ENCODE data around the gene PHTF1. TPM values are rescaled to one million over a fixed set of nuclear protein-coding genes. Genes with fewer than 3 reads are reported as not detected.

PHTF1 gene
- polyA plus RNA-seq, 1 donor (not counting 4 experiments of a cell fraction or from before 2014, with no cell fraction given), result 6.8 TPM

DNA sequence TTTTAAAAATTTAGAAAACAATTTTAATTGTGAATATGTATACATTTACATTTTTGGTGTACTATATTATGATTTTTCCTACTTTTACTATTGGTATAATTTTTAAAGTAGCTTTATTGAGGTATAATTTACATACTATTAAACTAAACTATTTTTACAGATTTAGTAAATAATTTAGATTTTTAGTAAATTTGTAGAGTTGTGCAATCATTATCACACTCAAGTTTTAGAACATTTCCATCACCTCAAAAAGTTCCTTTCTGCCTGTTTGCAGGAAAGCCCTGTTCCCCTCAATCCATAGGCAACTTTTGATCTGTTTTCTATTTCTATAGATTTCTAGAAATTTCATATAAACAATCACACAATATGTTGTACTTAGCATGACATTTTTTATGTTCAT lies 8.2 kb downstream of the PHTF1 start:
- H3K9me1 ChIP-seq (ENCODE audit: control insufficient read depth, extremely low read depth, insufficient read depth, low read length), result no peaks in the 10 kb centered on the region
- H3K4me2 ChIP-seq (ENCODE audit: control insufficient read depth, extremely low read depth, insufficient read depth, low read depth, low read length), result no peak overlapping the region
- dilution Hi-C loops (cut with MboI; ENCODE audit: extremely low pct_ligation_motif_present, low sequenced_read_pairs), result no loop called here
- H3K4me3 ChIP-seq (ENCODE audit: control insufficient read depth in 2 of 3, extremely low read depth in 1 of 3, insufficient read depth in 2 of 3, low read depth in 1 of 3, low read length in 3 of 3), result no peak overlapping the region
- no peaks in the 10 kb centered on the region for H3K36me3 ChIP-seq (ENCODE audit: control insufficient read depth in 2 of 2, extremely low read depth in 1 of 2, insufficient read depth in 2 of 2, low read length in 2 of 2)
- peaks cover 7% of the 10 kb centered on the region for H3K4me1 ChIP-seq (ENCODE audit: control insufficient read depth, extremely low read depth, insufficient read depth, low read length)
- no peaks in the 10 kb centered on the region for H3K27me3 ChIP-seq (ENCODE audit: control insufficient read depth, extremely low read depth, insufficient read depth, low read length)
- H3K27ac ChIP-seq (ENCODE audit: control insufficient read depth, insufficient read depth, low read length), result no peak overlapping the region
- no peaks in the 10 kb centered on the region for H3K79me2 ChIP-seq (ENCODE audit: control insufficient read depth, insufficient read depth, low read length)
- no peak overlapping the region for H3K9ac ChIP-seq (ENCODE audit: control insufficient read depth, extremely low read depth, insufficient read depth, low read length)
- H3K9me3 ChIP-seq (ENCODE audit: control insufficient read depth, low read depth, low read length), result no peaks in the 10 kb centered on the region
- H2AFZ ChIP-seq (ENCODE audit: control insufficient read depth, low read length), result no peak overlapping the region
- FAIRE-seq (no peak), DNase-seq (ENCODE audit: low read depth, low spot score) (no peak)
- TF ChIP-seq, protein P1, sequence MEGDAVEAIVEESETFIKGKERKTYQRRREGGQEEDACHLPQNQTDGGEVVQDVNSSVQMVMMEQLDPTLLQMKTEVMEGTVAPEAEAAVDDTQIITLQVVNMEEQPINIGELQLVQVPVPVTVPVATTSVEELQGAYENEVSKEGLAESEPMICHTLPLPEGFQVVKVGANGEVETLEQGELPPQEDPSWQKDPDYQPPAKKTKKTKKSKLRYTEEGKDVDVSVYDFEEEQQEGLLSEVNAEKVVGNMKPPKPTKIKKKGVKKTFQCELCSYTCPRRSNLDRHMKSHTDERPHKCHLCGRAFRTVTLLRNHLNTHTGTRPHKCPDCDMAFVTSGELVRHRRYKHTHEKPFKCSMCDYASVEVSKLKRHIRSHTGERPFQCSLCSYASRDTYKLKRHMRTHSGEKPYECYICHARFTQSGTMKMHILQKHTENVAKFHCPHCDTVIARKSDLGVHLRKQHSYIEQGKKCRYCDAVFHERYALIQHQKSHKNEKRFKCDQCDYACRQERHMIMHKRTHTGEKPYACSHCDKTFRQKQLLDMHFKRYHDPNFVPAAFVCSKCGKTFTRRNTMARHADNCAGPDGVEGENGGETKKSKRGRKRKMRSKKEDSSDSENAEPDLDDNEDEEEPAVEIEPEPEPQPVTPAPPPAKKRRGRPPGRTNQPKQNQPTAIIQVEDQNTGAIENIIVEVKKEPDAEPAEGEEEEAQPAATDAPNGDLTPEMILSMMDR (optimal IDR thresholded peaks at IDR 0.05 in 1 of 3, IDR thresholded peaks at IDR 0.05 in 1 of 3, conservative IDR thresholded peaks at IDR 0.05 in 1 of 3; ENCODE audit: extremely low read depth in 1 of 3, insufficient read depth in 2 of 3, low read length in 3 of 3), result no peak
- TF ChIP-seq EZH2 (IDR thresholded peaks at IDR 0.05; ENCODE audit: low read length), result no peak
- H4K20me1 ChIP-seq (ENCODE audit: control insufficient read depth, extremely low read depth, insufficient read depth, low read length), result no peaks in the 10 kb centered on the region

DNA sequence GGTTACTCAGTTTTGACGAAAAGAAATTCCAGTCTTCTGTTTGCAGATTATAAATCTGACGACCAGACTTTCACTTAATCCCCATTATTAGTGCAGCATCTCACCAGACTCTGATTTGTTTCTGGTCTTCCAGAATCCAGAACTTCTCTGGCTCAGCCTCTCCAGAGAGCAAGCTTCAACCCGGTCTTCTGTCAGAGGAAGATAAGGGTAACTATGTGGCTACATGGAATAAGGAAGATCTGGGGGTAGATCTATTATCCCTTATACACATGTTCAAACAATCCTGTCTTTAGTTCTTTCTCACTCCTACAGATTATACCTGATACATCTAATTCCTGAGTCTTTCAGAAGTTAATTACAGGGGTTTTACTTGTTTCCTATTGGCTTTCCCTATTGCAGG lies 9.9 kb downstream of the PHTF1 start:
- no peaks in the 10 kb centered on the region for H3K27me3 ChIP-seq (ENCODE audit: control insufficient read depth, extremely low read depth, insufficient read depth, low read length)
- H3K4me1 ChIP-seq (ENCODE audit: control insufficient read depth, extremely low read depth, insufficient read depth, low read length), result peaks cover 7% of the 10 kb centered on the region
- H3K27ac ChIP-seq (ENCODE audit: control insufficient read depth, insufficient read depth, low read length), result no peak overlapping the region
- no peaks in the 10 kb centered on the region for H3K9me3 ChIP-seq (ENCODE audit: control insufficient read depth, low read depth, low read length)
- no peaks in the 10 kb centered on the region for H3K9me1 ChIP-seq (ENCODE audit: control insufficient read depth, extremely low read depth, insufficient read depth, low read length)
- no peak overlapping the region for H3K4me2 ChIP-seq (ENCODE audit: control insufficient read depth, extremely low read depth, insufficient read depth, low read depth, low read length)
- H2AFZ ChIP-seq (ENCODE audit: control insufficient read depth, low read length), result no peak overlapping the region
- no peak for FAIRE-seq
- no peaks in the 10 kb centered on the region for H3K79me2 ChIP-seq (ENCODE audit: control insufficient read depth, insufficient read depth, low read length)
- H3K36me3 ChIP-seq (ENCODE audit: control insufficient read depth in 2 of 2, extremely low read depth in 1 of 2, insufficient read depth in 2 of 2, low read length in 2 of 2), result no peaks in the 10 kb centered on the region
- no peak for DNase-seq (ENCODE audit: low read depth, low spot score)
- H3K4me3 ChIP-seq (ENCODE audit: control insufficient read depth in 2 of 3, extremely low read depth in 1 of 3, insufficient read depth in 2 of 3, low read depth in 1 of 3, low read length in 3 of 3), result no peak overlapping the region
- H3K9ac ChIP-seq (ENCODE audit: control insufficient read depth, extremely low read depth, insufficient read depth, low read length), result no peak overlapping the region
- dilution Hi-C loops (cut with MboI; ENCODE audit: extremely low pct_ligation_motif_present, low sequenced_read_pairs), result no loop called here
- TF ChIP-seq EZH2 (IDR thresholded peaks at IDR 0.05; ENCODE audit: low read length), result no peak
- TF ChIP-seq, protein P1 (optimal IDR thresholded peaks at IDR 0.05 in 1 of 3, IDR thresholded peaks at IDR 0.05 in 1 of 3, conservative IDR thresholded peaks at IDR 0.05 in 1 of 3; ENCODE audit: extremely low read depth in 1 of 3, insufficient read depth in 2 of 3, low read length in 3 of 3), result no peak
- H4K20me1 ChIP-seq (ENCODE audit: control insufficient read depth, extremely low read depth, insufficient read depth, low read length), result no peaks in the 10 kb centered on the region

Data from keratinocyte (primary cell).